SJSA1 (cell line): Measurements from ENCODE around the gene CHST11. TPM values are rescaled to one million over a fixed set of nuclear protein-coding genes. Genes with fewer than 3 reads are reported as not detected.

Experiments
- DNase-seq, 2 experiments: peaks; one replicate each; pipeline ENCODE4 v3.0.0-alpha.2; 2015 to 2020; ENCODE audit warnings: low spot score in 2 of 2, low read depth in 1 of 2
- H3K27ac ChIP-seq: fragments of 250-450 bp; sonication (Bioruptor Pico); 2 replicates; pipeline ENCODE4 v1.5.1; 2020; ENCODE audit warnings: mild to moderate bottlenecking, moderate library complexity
- H3K27me3 ChIP-seq: fragments of 250-450 bp; sonication (Bioruptor Pico); replicated peaks from 2 replicates; pipeline ENCODE4 v1.5.1; 2020; ENCODE audit warnings: mild to moderate bottlenecking, moderate library complexity
- H3K36me3 ChIP-seq: fragments of 250-450 bp; sonication (Bioruptor Pico); 2 replicates; pipeline ENCODE4 v1.5.1; 2020; ENCODE audit warnings: mild to moderate bottlenecking
- H3K4me1 ChIP-seq: fragments of 250-450 bp; sonication (Bioruptor Pico); replicated peaks from 2 replicates; pipeline ENCODE4 v1.6.1; 2021; ENCODE audit warnings: mild to moderate bottlenecking
- H3K4me3 ChIP-seq: fragments of 250-450 bp; sonication (Bioruptor Pico); 2 replicates; pipeline ENCODE4 v1.5.1; 2020; ENCODE audit warnings: mild to moderate bottlenecking
- H3K9me3 ChIP-seq: fragments of 250-450 bp; sonication (Bioruptor Pico); replicated peaks from 2 replicates; pipeline ENCODE4 v1.5.1; 2020; ENCODE audit warnings: mild to moderate bottlenecking
- total RNA-seq: library from RNA; depleted of rRNA; stranded (reverse); fragments of >200 nt; shearing (Covaris generic); gene quantifications from 2 replicates; pipeline ENCODE4 v1.2.3, GENCODE V29; 2014

CHST11 gene
- total RNA-seq, 1 experiment from 2014 or later = 0.71 TPM

DNA sequence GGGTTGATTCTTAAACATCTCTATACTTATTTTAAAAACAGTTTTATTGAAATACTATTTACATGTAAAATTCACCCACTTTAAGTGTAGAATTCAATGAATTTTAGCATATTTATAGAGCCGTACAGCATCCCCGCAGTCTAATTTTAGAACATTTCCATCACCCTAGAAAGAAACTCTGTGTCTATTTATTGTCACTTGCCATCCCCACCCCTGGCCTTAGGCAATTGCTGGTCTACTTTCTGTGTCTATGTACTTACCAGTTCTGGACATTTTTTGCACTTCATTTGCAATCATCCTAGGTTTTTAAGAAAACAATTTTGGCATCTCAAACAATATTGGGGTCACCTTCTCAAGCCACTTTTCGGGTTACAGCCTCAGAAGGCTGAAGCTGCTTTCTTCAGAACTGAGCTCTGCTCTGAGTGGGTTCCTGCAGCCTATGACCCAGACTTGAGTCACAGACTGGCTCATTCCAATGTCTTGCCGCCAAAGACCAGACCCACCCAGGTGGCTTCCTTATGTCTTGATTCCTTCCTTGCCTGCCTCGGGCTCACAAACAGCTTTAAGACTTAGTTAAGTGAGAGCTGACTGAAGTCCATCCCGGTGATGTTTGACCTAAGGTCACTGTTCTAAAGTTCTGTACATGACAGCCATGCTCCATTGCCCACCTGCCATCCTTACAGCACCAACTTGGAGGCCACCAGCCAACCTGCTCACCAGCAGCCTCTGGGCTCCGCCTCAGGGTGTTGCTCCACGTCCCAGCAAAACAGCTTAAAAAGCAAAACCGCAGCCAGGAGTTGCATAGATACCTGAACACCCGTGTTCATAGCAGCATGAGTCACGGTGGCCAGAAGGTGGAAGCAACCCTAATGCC is 131.5 kb downstream of the CHST11 start:
- DNase-seq = peak; percentile 25 to 55
- Histone ChIP-seq H3K27me3 (no peaks in the 10 kb centered on the region), H3K36me3 (no peaks in the 10 kb centered on the region), H3K4me3 (no peak overlapping the region), H3K4me1 (peaks cover 13% of the 10 kb centered on the region), H3K9me3 (no peaks in the 10 kb centered on the region), H3K27ac (peak overlapping the region; percentile 19; the same call in 1 of the 2 replicates)

DNA sequence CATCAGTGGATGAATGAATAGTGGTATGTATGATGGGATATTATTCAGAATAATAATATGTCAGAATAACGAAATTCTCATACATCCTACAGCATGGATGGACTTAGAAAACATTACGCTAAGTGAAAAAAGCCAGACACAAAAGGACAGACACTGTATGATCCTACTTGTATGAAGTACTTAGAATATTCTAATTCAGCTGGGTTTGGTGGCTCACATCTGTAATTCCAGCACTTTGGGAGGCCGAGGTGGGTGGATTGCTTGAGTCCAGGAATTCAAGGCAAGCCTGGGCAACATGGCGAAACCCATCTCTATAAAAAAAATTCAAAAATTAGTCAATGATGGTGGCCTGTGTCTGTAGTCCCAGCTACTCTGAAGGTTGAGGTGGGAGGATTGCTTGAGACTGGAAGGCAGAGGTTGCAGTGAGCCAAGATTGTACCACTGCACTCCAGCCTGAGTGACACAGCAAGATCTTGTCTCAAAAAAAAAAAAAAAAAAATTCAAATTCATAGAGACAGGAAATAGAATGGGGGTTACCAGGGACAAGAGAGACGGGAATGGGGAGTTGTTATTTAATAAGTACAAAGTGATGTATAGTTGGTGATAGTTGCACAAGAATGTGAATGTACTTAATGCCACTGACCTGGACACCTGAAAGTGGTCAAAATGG is 132.3 kb downstream of the CHST11 start:
- no peaks in the 10 kb centered on the region for H3K27me3 ChIP-seq
- no peaks in the 10 kb centered on the region for H3K9me3 ChIP-seq
- no peak overlapping the region for H3K4me3 ChIP-seq
- no peak overlapping the region; the same call in 1 of the 2 replicates for H3K27ac ChIP-seq
- DNase-seq = no peak
- peaks cover 13% of the 10 kb centered on the region for H3K4me1 ChIP-seq
- no peaks in the 10 kb centered on the region for H3K36me3 ChIP-seq

DNA sequence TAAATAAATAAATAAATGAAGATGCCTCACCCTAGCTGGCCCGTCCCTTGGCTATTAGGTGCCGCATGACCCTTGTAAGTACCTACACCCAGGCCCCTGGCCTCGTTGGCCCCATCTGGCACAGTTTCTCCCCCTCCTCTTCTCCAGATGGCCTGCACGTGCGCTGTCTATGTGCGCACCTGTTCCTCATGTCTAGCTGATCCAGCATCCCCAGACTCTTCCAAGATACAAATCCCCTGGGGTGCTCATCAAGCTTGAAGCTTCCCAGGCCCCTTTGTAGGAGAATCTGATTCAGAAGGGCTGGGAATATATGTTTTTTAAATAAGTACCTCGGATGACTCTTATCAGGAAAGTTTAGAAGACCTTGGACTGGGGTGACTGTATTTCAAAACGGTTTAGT is 133.3 kb downstream of the CHST11 start:
- H3K4me1 ChIP-seq = peaks cover 13% of the 10 kb centered on the region
- H3K36me3 ChIP-seq = no peaks in the 10 kb centered on the region

DNA sequence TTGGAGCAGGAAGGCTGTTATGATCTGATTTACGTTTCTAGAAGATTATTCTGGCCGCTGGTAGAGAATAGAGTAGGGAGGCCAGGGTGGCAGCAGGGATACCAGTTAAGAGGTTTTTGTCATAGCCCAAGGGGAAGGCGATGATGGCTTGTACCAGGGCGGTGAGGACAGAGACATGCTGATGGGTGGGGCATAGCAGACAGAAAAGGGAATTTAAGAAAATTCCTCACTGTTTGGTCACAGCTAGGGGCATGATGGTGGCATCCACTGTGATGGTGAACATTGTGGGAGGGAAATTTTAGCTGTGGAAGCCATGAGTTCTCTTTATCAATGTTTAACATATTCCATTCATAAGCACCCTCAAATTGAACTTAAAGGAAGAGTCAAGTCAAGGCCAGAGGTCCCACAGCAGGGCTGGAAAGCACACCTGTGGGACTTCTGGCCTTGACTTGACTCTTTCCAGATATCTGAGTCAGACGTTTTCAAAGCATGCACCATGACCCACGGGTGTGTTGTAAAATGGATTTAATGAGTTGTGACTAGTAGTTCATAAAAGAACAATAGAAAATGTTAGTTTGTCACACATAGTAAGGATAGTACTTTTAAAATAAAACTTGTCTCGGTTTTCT is 134.6 kb downstream of the CHST11 start:
- no peak overlapping the region for H3K4me3 ChIP-seq
- H3K4me1 ChIP-seq = peaks cover 13% of the 10 kb centered on the region
- H3K9me3 ChIP-seq = no peaks in the 10 kb centered on the region
- H3K27me3 ChIP-seq = no peaks in the 10 kb centered on the region
- DNase-seq = no peak
- H3K36me3 ChIP-seq = no peaks in the 10 kb centered on the region
- no peak overlapping the region for H3K27ac ChIP-seq

More for the DNA sequence above, 133.3 kb downstream of the CHST11 start:
- no peak overlapping the region for H3K4me3 ChIP-seq
- H3K9me3 ChIP-seq = no peaks in the 10 kb centered on the region
- DNase-seq = no peak
- H3K27ac ChIP-seq = no peak overlapping the region
- H3K27me3 ChIP-seq = no peaks in the 10 kb centered on the region

DNA sequence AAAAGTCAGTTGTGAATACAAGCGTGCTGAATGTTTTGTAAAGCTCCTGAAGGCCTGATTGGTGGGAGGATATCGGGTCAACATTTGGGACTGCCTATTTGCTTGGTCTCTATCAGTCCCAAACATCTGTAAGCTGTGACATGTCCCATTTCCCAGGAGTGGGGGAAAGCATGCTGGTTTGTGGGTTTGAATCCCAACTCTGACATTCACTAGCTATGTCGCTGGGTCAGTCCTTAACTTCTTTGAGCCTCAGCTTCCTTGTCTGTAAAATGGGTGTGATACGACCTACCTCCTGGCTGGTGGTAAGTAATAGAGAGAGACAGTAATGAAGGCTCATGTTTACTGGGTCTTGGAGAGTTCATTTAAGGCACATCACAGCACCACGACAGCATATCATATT is 136.7 kb downstream of the CHST11 start:
- Histone ChIP-seq H3K27me3 (no peaks in the 10 kb centered on the region), H3K36me3 (no peaks in the 10 kb centered on the region), H3K4me3 (no peak overlapping the region), H3K9me3 (no peaks in the 10 kb centered on the region), H3K4me1 (peaks cover 6% of the 10 kb centered on the region), H3K27ac (no peak overlapping the region)
- DNase-seq = no peak

DNA sequence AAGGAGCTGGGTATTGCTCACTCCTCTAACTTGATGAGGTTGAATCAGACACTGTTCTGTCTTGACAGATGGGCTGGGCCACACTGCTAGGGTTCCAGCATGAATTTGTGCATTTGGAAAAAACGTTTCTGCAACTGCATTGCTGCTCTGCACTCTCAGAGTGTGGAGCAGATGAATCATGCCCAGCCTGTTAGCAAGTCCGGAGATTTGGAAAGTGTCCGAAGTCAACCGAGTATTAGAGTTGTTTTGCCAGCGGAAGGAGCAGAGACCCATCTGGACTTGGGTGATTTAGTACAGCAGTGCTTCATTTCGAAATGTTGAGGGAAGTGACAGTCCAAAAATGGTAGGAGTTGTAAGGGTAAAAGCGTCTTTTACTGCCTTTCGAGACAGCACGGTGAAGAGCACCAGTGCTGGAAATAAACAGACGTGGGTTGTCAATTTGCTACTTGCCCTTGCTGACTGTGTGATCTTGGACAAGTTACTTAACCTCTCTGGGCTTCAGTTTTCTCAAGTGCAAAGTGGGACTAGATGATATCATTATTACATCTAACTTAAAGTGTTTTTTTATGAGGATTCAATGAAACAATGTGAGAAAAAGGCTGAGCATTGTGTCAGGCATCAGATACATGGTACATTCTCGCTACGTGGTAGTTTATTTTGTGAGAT is 139.5 kb downstream of the CHST11 start:
- no peaks in the 10 kb centered on the region for H3K4me1 ChIP-seq
- H3K9me3 ChIP-seq = no peaks in the 10 kb centered on the region
- no peak overlapping the region for H3K4me3 ChIP-seq
- no peak for DNase-seq
- H3K27me3 ChIP-seq = no peaks in the 10 kb centered on the region
- no peak overlapping the region for H3K27ac ChIP-seq
- no peaks in the 10 kb centered on the region for H3K36me3 ChIP-seq

DNA sequence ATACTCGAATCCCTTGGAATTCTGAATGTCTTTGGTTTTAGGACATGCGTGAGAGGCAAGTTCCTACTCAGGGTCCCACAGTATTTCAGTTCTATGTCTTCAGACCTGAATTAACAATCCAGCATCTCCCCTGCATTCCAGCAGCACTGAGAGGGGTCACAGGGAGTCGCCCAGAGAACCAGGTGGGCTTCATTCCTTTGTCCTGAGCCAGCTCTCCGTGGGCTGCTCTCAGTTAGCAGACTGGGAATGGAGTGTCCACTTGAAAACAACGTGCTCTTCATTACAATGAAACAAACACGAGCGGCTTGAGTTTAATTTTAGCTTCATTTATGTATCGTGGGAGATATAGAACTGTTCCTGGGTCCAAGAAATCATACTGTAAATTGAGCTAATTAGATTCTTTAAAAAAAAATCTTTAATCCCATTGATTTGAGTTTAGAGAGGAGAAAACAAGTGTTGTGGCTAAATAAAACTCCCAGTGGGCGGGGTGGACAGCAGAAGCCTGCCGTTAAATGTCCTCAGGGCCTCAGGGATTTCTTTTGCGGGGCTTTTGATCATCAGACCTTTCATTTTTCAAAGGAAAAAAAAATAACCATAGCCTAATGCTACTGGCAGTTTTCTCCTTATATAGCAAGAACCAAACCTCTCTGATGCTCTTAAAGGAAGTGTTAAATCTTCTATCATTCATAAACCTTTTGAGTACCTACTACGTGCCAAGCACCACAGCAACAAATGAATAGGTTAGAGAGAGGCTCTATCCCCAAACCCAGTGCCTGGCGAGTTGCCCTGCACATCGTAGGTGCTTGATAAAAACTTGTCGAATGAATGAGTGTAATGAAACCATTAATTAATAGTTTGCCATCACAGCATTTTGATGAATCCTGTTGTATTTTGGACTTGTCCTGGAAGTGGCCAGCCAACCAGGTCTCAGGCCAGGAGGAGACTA is 140.4 kb downstream of the CHST11 start:
- Histone ChIP-seq H3K9me3 (no peaks in the 10 kb centered on the region), H3K36me3 (no peaks in the 10 kb centered on the region), H3K27ac (no peak overlapping the region), H3K4me1 (no peaks in the 10 kb centered on the region), H3K4me3 (no peak overlapping the region), H3K27me3 (no peaks in the 10 kb centered on the region)
- DNase-seq = no peak

DNA sequence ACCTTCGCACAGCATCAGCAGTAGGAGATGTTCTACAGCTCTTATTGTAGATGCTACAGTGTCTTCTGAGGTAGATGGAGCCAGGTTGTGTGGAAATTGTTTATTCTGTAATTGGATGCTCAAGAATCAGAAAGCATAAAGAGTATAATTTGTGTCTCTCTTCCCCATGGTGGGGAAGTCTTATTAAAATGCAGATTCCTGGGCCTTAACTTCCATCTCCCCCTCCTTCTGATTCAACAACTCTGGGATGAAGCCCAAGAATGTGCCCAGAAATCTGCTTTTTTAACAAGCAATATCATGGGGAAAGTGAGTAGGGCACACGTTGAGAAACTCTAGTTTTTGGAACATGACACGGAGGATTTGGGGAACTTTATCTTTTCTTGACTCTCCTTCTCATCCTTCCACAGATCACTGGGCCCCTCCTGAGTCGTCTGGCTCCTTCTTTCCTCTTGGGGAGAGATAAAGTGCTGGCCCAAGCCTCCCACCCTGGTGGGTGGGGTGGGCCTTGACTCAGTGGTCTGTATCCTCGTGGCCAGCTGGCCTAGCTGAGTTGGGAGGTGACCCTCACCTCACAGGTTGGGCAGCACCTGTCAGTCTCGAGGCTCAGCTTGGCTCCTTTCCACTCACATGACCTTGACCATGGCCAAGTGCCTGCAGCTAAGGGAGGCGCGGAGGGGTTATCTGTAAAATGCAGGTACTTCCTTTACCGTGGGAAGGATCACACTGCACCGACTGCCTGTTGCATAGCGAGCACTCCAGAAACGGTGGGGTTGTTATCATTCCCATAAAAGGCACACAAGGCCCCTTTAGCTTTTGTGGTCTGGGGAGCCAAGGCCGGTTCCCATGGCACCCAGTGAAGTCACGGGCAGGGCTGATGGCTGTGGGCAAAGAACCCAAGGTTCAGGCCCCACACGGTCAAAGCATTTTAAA is 141.9 kb downstream of the CHST11 start:
- Histone ChIP-seq H3K4me1 (peaks cover 8% of the 10 kb centered on the region), H3K4me3 (no peak overlapping the region), H3K27ac (no peak overlapping the region), H3K9me3 (no peaks in the 10 kb centered on the region), H3K36me3 (no peaks in the 10 kb centered on the region), H3K27me3 (no peaks in the 10 kb centered on the region)
- DNase-seq = no peak

GRCh38 chr12:104599272-104600035 is 142.7 kb downstream of the CHST11 start:
- no peaks in the 10 kb centered on the region for H3K9me3 ChIP-seq
- H3K4me3 ChIP-seq = no peak overlapping the region
- H3K27me3 ChIP-seq = no peaks in the 10 kb centered on the region
- no peak for DNase-seq
- no peaks in the 10 kb centered on the region for H3K36me3 ChIP-seq
- peaks cover 17% of the 10 kb centered on the region for H3K4me1 ChIP-seq
- no peak overlapping the region for H3K27ac ChIP-seq

GRCh38 chr12:104600036-104600712 is 143.4 kb downstream of the CHST11 start:
- H3K9me3 ChIP-seq = no peaks in the 10 kb centered on the region
- no peaks in the 10 kb centered on the region for H3K27me3 ChIP-seq
- H3K27ac ChIP-seq = no peak overlapping the region
- DNase-seq = no peak
- H3K4me3 ChIP-seq = no peak overlapping the region
- H3K36me3 ChIP-seq = no peaks in the 10 kb centered on the region
- peaks cover 20% of the 10 kb centered on the region for H3K4me1 ChIP-seq
